ENCODE results near the gene FNDC3B.

DNA sequence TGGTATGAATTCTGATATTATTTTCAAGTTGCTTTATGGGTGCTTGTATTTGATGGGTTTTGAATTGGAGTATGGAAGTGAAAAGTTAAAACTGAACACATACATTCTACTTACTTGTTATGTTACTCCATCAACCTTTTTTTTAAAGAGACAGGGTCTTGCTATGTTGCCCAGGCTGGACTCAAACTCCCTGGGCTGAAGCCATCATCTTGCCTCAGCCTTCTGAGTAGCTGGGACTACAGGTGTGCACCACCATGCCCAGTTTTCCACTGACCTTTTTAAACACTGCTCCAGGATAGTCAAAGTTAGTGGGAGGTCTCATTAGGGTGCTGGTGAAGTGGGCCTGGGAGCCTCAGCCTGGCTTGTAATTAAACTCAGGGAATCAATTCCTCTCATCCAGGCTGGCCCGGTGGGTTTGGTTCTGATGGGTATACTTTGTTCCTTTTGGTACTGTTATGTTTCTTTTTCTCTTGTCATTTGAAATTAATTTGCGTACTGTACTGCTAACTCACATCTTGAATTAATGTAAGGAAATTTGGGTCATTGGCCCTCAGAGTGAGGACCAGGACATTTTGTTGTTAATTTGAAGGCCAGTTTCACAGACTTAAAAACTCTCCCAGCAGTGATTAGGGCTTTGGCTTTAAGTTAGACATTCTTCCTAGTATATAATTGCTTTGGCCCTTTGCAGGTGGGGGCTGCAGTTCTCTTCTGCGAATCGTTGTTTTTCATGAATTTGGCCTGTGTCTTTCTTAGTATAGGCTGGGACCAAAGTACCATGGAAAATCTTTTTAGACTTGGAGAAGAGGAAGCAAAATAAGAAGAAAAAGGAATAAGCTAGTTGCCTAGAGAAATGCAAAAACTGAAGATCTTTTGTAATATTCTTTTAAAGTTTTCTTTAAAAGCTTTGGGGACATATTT, 66.9 kb downstream of the FNDC3B start:
- TF ChIP-seq, protein P1, sequence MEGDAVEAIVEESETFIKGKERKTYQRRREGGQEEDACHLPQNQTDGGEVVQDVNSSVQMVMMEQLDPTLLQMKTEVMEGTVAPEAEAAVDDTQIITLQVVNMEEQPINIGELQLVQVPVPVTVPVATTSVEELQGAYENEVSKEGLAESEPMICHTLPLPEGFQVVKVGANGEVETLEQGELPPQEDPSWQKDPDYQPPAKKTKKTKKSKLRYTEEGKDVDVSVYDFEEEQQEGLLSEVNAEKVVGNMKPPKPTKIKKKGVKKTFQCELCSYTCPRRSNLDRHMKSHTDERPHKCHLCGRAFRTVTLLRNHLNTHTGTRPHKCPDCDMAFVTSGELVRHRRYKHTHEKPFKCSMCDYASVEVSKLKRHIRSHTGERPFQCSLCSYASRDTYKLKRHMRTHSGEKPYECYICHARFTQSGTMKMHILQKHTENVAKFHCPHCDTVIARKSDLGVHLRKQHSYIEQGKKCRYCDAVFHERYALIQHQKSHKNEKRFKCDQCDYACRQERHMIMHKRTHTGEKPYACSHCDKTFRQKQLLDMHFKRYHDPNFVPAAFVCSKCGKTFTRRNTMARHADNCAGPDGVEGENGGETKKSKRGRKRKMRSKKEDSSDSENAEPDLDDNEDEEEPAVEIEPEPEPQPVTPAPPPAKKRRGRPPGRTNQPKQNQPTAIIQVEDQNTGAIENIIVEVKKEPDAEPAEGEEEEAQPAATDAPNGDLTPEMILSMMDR (IDR thresholded peaks at IDR 0.05; ENCODE audit: insufficient read depth, low read length, poor library complexity, severe bottlenecking), result no peak
- TF ChIP-seq EZH2phosphoT487 (conservative IDR thresholded peaks at IDR 0.05; ENCODE audit: low read length), result no peak

Data from SU-DHL-6 (cell line).